Loucy (cell line): Measurements from ENCODE around the gene CIAO3.

Experiments
- H2AFZ ChIP-seq: fragments of 200-600 bp; sonication (generic); 2 replicates; pipeline ENCODE4 v1.6.0; 2016; ENCODE audit warnings: antibody characterized with exemption, mild to moderate bottlenecking, low read length, moderate library complexity
- H3F3A ChIP-seq: fragments of 200-600 bp; 2 replicates; pipeline ENCODE4 v1.6.0; 2016; ENCODE audit warnings: antibody characterized with exemption, low read depth, mild to moderate bottlenecking
- H3K27me3 ChIP-seq: fragments of 200-600 bp; sonication (generic); 2 replicates; pipeline ENCODE4 v1.6.1; 2014; ENCODE audit warnings: low read length, mild to moderate bottlenecking; ENCODE audit not compliant: insufficient read depth, poor library complexity, severe bottlenecking
- H3K36me3 ChIP-seq: fragments of 200-600 bp; sonication (generic); 2 replicates; pipeline ENCODE4 v1.6.1; 2016; ENCODE audit warnings: low read length; ENCODE audit not compliant: insufficient read depth
- H3K4me1 ChIP-seq: fragments of 200-600 bp; sonication (generic); 2 replicates; pipeline ENCODE4 v1.5.1; 2014; ENCODE audit warnings: low read length, mild to moderate bottlenecking; ENCODE audit not compliant: insufficient read depth, poor library complexity, severe bottlenecking
- H3K4me2 ChIP-seq: fragments of 200-600 bp; sonication (generic); 2 replicates; pipeline ENCODE4 v1.6.0; 2014; ENCODE audit warnings: antibody characterized with exemption, low read length, low read depth, mild to moderate bottlenecking; ENCODE audit not compliant: poor library complexity, severe bottlenecking
- H3K4me3 ChIP-seq: fragments of 200-600 bp; sonication (generic); 2 replicates; pipeline ENCODE4 v1.5.1; 2014; ENCODE audit warnings: low read length, mild to moderate bottlenecking, mixed read lengths; ENCODE audit not compliant: poor library complexity, severe bottlenecking
- H3K79me2 ChIP-seq: fragments of 200-600 bp; sonication (generic); 2 replicates; pipeline ENCODE4 v1.6.1; 2014; ENCODE audit warnings: low read length; ENCODE audit not compliant: insufficient read depth
- H3K9ac ChIP-seq: fragments of 200-600 bp; sonication (generic); 2 replicates; pipeline ENCODE4 v1.6.0; 2014; ENCODE audit warnings: mild to moderate bottlenecking, low read depth, low read length, moderate library complexity; ENCODE audit not compliant: poor library complexity, severe bottlenecking
- H3K9me2 ChIP-seq: fragments of 200-600 bp; sonication (generic); replicated peaks from 2 replicates; pipeline ENCODE4 v1.6.1; 2016; ENCODE audit warnings: low read depth, low read length, mixed read lengths
- H3K9me3 ChIP-seq: fragments of 200-600 bp; sonication (generic); 2 replicates; pipeline ENCODE4 v1.6.1; 2014; ENCODE audit warnings: mild to moderate bottlenecking, antibody characterized with exemption, low read length, low read depth; ENCODE audit not compliant: insufficient read depth
- H4K20me1 ChIP-seq: fragments of 200-600 bp; sonication (generic); 2 replicates; pipeline ENCODE4 v1.6.0; 2014; ENCODE audit warnings: antibody characterized with exemption, low read length, mild to moderate bottlenecking; ENCODE audit not compliant: insufficient read depth, poor library complexity, severe bottlenecking
- CTCF ChIP-seq: fragments of 200-600 bp; sonication (generic); conservative IDR thresholded peaks from 2 replicates; pipeline ENCODE4 v1.5.1; 2014; ENCODE audit warnings: mild to moderate bottlenecking, antibody characterized with exemption, low read length
- EZH2phosphoT487 ChIP-seq: fragments of 200-600 bp; IDR thresholded peaks from 2 replicates; pipeline ENCODE4 v1.6.1; 2018; ENCODE audit warnings: antibody characterized with exemption, mild to moderate bottlenecking, moderate library complexity, borderline replicate concordance

The CIAO3 gene

GRCh38 chr16:740764-741505 is at the start of gene CIAO3:
TSS of gene CIAO3 (minus strand) at chr16:740997. CDS start at chr16:740985, 12 bp downstream.
- peaks cover 7% of the 10 kb centered on the region; the same call in 1 of the 2 replicates for H3K79me2 ChIP-seq
- H3K4me3 ChIP-seq, result peak within 1 kb of the TSS; percentile 82
- no peaks in the 10 kb centered on the region for H3K36me3 ChIP-seq
- no peaks in the 10 kb centered on the region for H3K4me1 ChIP-seq
- H4K20me1 ChIP-seq, result no peaks in the 10 kb centered on the region
- H3F3A ChIP-seq, result no peaks in the 10 kb centered on the region
- H3K27me3 ChIP-seq, result no peaks in the 10 kb centered on the region
- H3K9ac ChIP-seq, result peak within 1 kb of the TSS; percentile 82
- H2AFZ ChIP-seq, result peak within 1 kb of the TSS; percentile 83
- H3K4me2 ChIP-seq, result peak within 1 kb of the TSS; percentile 77
- H3K9me2 ChIP-seq, result no peaks in the 10 kb centered on the region
- no peaks in the 10 kb centered on the region for H3K9me3 ChIP-seq
- TF ChIP-seq EZH2phosphoT487 (no peak), CTCF (peak; percentile 50)

GRCh38 chr16:790086-790485 is 49.3 kb upstream of the CIAO3 start:
- no peaks in the 10 kb centered on the region for H3K27me3 ChIP-seq
- no peaks in the 10 kb centered on the region for H3K9me2 ChIP-seq
- peak overlapping the region; percentile 67 for H3K4me2 ChIP-seq
- H3K9me3 ChIP-seq, result no peaks in the 10 kb centered on the region
- no peaks in the 10 kb centered on the region for H3K36me3 ChIP-seq
- no peak overlapping the region for H2AFZ ChIP-seq
- no peak overlapping the region for H3K4me3 ChIP-seq
- H3K4me1 ChIP-seq, result no peaks in the 10 kb centered on the region
- peaks cover 30% of the 10 kb centered on the region; the same call in 1 of the 2 replicates for H3K79me2 ChIP-seq
- peak overlapping the region; percentile 85 for H3K9ac ChIP-seq
- H4K20me1 ChIP-seq, result no peaks in the 10 kb centered on the region
- TF ChIP-seq CTCF (no peak), EZH2phosphoT487 (no peak)
- no peaks in the 10 kb centered on the region for H3F3A ChIP-seq

GRCh38 chr16:789191-789850 is 48.5 kb upstream of the CIAO3 start:
- Histone ChIP-seq H3K79me2 (peaks cover 30% of the 10 kb centered on the region; the same call in 1 of the 2 replicates), H4K20me1 (no peaks in the 10 kb centered on the region), H2AFZ (no peak overlapping the region), H3K4me2 (peak overlapping the region; percentile 67), H3K4me1 (no peaks in the 10 kb centered on the region), H3K9me3 (no peaks in the 10 kb centered on the region), H3K36me3 (no peaks in the 10 kb centered on the region), H3F3A (no peaks in the 10 kb centered on the region), H3K9ac (peak overlapping the region; percentile 85), H3K27me3 (no peaks in the 10 kb centered on the region), H3K4me3 (peak overlapping the region; percentile 76), H3K9me2 (no peaks in the 10 kb centered on the region)
- TF ChIP-seq CTCF (no peak), EZH2phosphoT487 (no peak)
